BLaER1 (cell line): ENCODE measurements around the gene KLF2.

Experiments used
- H3K27ac ChIP-seq: shearing (Covaris generic); formaldehyde crosslinking; 2 replicates; pipeline ENCODE4 v1.8.1; 2022
- H3K27me3 ChIP-seq: shearing (Covaris generic); formaldehyde crosslinking; 2 replicates; pipeline ENCODE4 v1.8.1; 2022
- H3K36me3 ChIP-seq: shearing (Covaris generic); formaldehyde crosslinking; 2 replicates; pipeline ENCODE4 v1.8.1; 2022
- H3K4me1 ChIP-seq: shearing (Covaris generic); formaldehyde crosslinking; 2 replicates; pipeline ENCODE4 v1.8.1; 2022
- H3K4me2 ChIP-seq: shearing (Covaris generic); formaldehyde crosslinking; 2 replicates; pipeline ENCODE4 v1.8.1; 2022
- H3K4me3 ChIP-seq: shearing (Covaris generic); formaldehyde crosslinking; 2 replicates; pipeline ENCODE4 v1.8.1; 2022
- H3K9ac ChIP-seq: shearing (Covaris generic); formaldehyde crosslinking; 2 replicates; pipeline ENCODE4 v1.8.1; 2022
- H3K9me3 ChIP-seq: shearing (Covaris generic); formaldehyde crosslinking; 2 replicates; pipeline ENCODE4 v1.8.1; 2022
- H4K20me1 ChIP-seq: shearing (Covaris generic); formaldehyde crosslinking; 2 replicates; pipeline ENCODE4 v1.8.1; 2022
- Cebpa-rat ChIP-seq: shearing (Covaris generic); IDR thresholded peaks from 2 replicates; pipeline ENCODE4 v1.8.1; 2022

The KLF2 gene

DNA sequence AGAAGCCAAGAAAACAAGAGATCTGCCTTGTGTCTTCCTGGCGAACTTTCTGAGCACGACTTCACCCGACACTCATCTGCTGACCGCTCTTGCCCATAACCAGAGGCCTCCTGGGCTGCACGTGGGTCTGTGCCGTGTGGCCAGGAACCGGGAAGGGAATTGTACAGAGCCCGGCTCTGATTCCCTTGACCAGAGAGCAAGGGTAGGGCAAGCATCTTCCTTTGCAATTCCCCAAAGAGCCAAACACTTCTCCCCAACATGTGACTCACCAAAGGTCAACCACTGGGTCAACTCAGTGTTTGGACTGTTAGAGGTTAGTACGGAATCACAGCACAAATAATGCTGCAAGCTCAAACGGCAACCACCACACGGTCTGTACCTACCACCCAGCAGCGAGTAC, 48.9 kb downstream of the KLF2 start:
- Histone ChIP-seq H4K20me1 (peaks cover 93% of the 10 kb centered on the region), H3K4me3 (no peak overlapping the region), H3K4me2 (no peak overlapping the region), H3K27ac (no peak overlapping the region), H3K4me1 (peaks cover 71% of the 10 kb centered on the region), H3K36me3 (peaks cover 66% of the 10 kb centered on the region), H3K9me3 (no peaks in the 10 kb centered on the region), H3K9ac (no peak overlapping the region), H3K27me3 (peaks cover 24% of the 10 kb centered on the region)
- no peak for TF ChIP-seq Cebpa-rat

DNA sequence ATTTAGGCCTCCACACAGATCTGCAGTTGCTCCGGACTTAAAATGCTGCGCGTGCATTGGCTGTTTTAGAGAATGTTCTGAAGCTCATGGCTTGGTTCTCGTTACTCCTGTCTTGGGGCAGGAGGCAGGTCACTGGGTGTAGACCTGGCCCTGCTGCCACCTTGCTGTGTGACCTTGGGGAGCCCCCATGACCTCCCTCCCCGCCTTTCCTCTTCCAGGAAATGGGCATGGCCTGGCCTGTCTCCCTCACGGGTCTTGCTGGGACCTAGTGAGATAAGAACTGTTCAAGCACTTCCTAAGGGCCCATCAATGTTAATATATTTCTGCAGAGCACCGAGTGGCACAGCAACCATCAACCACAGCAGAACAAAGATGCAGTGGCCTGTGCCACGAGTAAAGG, 49.4 kb downstream of the KLF2 start:
- H3K27me3 ChIP-seq, result peaks cover 20% of the 10 kb centered on the region
- peaks cover 92% of the 10 kb centered on the region for H4K20me1 ChIP-seq
- H3K4me2 ChIP-seq, result no peak overlapping the region
- no peak overlapping the region for H3K4me3 ChIP-seq
- H3K9me3 ChIP-seq, result no peaks in the 10 kb centered on the region
- H3K27ac ChIP-seq, result no peak overlapping the region
- H3K36me3 ChIP-seq, result peaks cover 71% of the 10 kb centered on the region
- peaks cover 66% of the 10 kb centered on the region for H3K4me1 ChIP-seq
- H3K9ac ChIP-seq, result no peak overlapping the region
- TF ChIP-seq Cebpa-rat, result no peak

DNA sequence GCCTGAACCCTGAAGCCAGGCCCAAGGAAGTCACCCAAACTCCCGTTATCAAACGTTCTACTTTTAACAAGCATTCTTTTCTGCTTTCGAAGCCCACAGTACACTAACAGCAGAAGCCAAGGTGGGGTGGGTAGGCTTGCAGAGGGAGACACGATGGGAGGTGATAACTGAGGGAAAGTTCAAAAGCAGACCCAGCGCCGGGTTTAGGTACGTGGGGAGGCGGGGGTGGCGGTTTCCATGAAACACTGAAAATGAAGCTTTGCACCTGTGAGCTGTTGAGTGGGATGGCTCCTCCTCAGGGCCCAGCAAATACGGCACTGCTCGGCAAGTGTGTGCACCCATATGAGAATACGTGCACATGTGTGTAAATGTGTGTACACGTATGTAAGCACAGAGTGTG, 49.8 kb downstream of the KLF2 start:
- Histone ChIP-seq H3K27me3 (peaks cover 15% of the 10 kb centered on the region), H3K27ac (no peak overlapping the region), H3K4me2 (no peak overlapping the region), H3K4me3 (no peak overlapping the region), H3K4me1 (peaks cover 63% of the 10 kb centered on the region), H4K20me1 (peaks cover 90% of the 10 kb centered on the region), H3K9me3 (no peaks in the 10 kb centered on the region), H3K9ac (no peak overlapping the region), H3K36me3 (peaks cover 72% of the 10 kb centered on the region)
- no peak for TF ChIP-seq Cebpa-rat

DNA sequence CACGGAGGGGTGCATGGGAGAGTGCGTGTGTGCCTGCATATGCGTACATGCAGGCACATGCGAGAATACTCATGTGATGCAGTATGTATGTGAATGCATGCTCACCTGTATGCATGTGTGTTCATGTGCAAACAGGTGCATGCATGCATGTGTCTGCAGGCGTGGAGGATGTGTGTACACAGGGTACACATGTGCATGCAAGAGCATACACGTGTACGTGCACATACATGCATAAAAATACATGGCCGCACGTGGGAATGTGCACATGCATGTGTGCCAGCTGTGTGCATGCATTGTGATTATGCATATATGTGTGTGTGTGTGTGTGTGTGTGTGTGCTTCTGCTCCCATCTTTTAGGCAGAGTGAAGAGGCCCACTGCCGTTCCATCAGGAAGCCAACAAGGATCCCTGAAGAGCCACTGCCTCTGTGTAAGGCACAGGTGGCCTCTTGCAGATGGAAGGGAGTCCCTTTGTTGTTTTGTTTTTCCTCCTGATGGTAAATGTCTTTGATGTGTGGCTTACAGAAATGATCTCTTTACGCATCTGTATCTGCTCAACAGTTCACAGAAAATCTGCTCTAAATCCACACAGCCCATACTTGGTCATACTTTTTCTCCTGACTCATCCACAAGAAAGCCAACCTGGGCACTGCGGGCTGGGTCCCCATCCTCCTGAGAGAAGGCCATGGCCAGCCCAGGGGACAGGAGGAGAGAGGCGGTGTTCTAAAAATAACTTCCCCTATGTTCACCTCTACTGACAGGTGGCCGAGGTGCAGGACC, 50.7 kb downstream of the KLF2 start:
- Histone ChIP-seq H4K20me1 (peaks cover 89% of the 10 kb centered on the region), H3K36me3 (peaks cover 80% of the 10 kb centered on the region), H3K9ac (no peak overlapping the region), H3K9me3 (no peaks in the 10 kb centered on the region), H3K4me1 (peaks cover 60% of the 10 kb centered on the region), H3K4me2 (no peak overlapping the region; the same call in 1 of the 2 replicates), H3K27ac (no peak overlapping the region), H3K27me3 (peaks cover 6% of the 10 kb centered on the region), H3K4me3 (no peak overlapping the region)
- no peak for TF ChIP-seq Cebpa-rat

DNA sequence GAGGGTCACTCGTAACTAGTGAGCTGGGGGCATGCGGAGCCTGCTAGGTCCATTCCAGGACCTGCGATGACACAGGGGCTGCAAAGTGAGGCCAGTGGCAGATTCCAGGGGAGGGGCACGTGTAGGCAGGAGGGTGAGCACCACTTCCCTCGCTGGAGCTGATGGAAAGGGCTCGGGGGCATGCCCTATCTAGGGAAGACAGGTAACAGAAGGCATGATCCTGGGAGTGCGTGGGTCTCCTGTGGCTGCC, 51.2 kb downstream of the KLF2 start:
- no peak for TF ChIP-seq Cebpa-rat
- Histone ChIP-seq H3K9me3 (no peaks in the 10 kb centered on the region), H4K20me1 (peaks cover 84% of the 10 kb centered on the region), H3K9ac (no peak overlapping the region), H3K4me1 (peaks cover 55% of the 10 kb centered on the region), H3K27me3 (peaks cover under 1% of the 10 kb centered on the region; the same call in 1 of the 2 replicates), H3K36me3 (peaks cover 85% of the 10 kb centered on the region), H3K4me2 (no peak overlapping the region; the same call in 1 of the 2 replicates), H3K4me3 (no peak overlapping the region), H3K27ac (no peak overlapping the region)

DNA sequence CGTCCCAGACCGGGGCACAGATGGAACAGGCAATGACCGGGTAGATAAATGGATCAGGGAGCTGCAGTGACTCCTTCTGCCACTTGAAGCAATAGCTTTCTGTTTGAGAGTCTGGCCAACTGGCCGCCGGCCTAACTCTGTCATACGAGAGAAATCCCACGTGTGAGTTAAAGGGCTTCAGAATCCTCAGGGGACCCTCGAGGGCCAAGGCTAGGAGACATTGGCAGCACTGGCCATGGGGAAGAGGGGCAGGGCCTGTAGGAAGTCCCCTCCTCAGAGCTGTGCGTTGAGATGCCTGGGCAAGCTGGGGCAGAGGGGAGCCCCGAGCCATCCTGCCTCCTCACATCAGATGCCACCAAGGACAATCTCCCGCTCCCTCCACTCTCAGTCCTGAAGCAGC, 51.6 kb downstream of the KLF2 start:
- H4K20me1 ChIP-seq, result peaks cover 80% of the 10 kb centered on the region
- no peak overlapping the region for H3K27ac ChIP-seq
- TF ChIP-seq Cebpa-rat, result no peak
- no peaks in the 10 kb centered on the region for H3K9me3 ChIP-seq
- H3K9ac ChIP-seq, result no peak overlapping the region
- H3K27me3 ChIP-seq, result no peaks in the 10 kb centered on the region
- H3K4me2 ChIP-seq, result no peak overlapping the region
- peaks cover 51% of the 10 kb centered on the region for H3K4me1 ChIP-seq
- H3K4me3 ChIP-seq, result no peak overlapping the region
- H3K36me3 ChIP-seq, result peaks cover 89% of the 10 kb centered on the region

DNA sequence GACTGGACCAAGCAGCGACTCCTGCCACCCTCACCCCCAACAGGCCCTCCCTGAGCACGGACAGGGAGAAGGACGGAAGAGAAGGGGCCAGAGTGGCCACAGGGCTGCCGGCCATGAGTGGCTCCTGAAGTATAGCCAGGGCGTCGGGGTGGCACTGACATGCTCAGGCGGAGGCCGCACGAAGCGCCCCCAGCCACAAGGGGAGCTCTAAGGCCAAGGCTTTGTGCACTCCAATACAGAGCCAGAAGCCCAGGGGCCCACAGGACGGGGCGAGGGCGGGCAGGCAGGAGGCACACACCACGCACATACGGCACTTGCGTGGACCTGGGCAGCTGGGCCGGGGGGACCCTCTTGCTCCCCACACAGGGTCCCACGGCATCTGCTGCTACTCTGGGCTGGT, 52.0 kb downstream of the KLF2 start:
- Histone ChIP-seq H3K36me3 (peaks cover 93% of the 10 kb centered on the region), H4K20me1 (peaks cover 76% of the 10 kb centered on the region), H3K4me3 (no peak overlapping the region), H3K9ac (no peak overlapping the region), H3K27ac (no peak overlapping the region), H3K9me3 (no peaks in the 10 kb centered on the region), H3K4me2 (no peak overlapping the region), H3K4me1 (peaks cover 47% of the 10 kb centered on the region), H3K27me3 (no peaks in the 10 kb centered on the region)
- no peak for TF ChIP-seq Cebpa-rat

DNA sequence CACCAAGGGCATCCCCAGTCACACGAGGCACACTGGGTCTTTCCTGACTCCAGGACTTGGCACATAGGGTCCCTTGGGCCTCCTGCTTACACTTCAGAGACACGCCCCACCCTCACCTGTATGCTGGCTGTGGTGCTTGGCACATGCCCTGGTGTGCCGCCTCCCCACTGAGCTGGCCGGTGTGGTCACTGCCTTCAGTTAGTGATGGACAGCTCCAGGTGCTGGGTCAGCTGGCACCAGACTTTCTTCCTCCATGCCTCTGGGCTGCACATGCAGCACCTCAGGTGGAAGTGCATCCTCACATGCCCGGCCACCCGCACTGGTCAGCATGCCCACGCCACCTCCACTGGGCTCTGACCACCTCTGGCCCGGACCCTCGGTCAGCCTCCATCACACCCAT, 52.9 kb downstream of the KLF2 start:
- TF ChIP-seq Cebpa-rat, result no peak
- Histone ChIP-seq H3K9me3 (no peaks in the 10 kb centered on the region), H3K27me3 (no peaks in the 10 kb centered on the region), H3K9ac (no peak overlapping the region), H4K20me1 (peaks cover 67% of the 10 kb centered on the region), H3K4me2 (no peak overlapping the region), H3K27ac (no peak overlapping the region), H3K4me3 (no peak overlapping the region), H3K4me1 (peaks cover 42% of the 10 kb centered on the region), H3K36me3 (peaks cover 96% of the 10 kb centered on the region)
